Stimulated activated CD4-positive, alpha-beta T cell treated with anti-CD3 and anti-CD28 coated beads, Interleukin-2, amount 100 ng/mL, for 48 hours (primary cell): ENCODE results near the gene DDX47.
"Not testable (repeated sequence)": the region's sequence is repeated elsewhere in the genome, so short reads cannot be mapped to it uniquely, and the experiment has no call there.

Source experiments
- DNase-seq, 2 donors: peaks; one replicate each; pipeline ENCODE4 v3.0.0-alpha.2; 2020

Gene DDX47

GRCh38 chr12:12797794-12798152 lies 15.4 kb upstream of the DDX47 start:
- DNase-seq: no peak

GRCh38 chr12:12798480-12798879 lies 14.7 kb upstream of the DDX47 start:
- DNase-seq: no peak

GRCh38 chr12:12799163-12799920 lies 13.8 kb upstream of the DDX47 start:
- no peak for DNase-seq

GRCh38 chr12:12800406-12801180 lies 12.6 kb upstream of the DDX47 start:
- DNase-seq: no peak

- not testable (repeated sequence) for DNase-seq
Measured at GRCh38 chr12:12801656-12802055, 11.5 kb upstream of the DDX47 start.

GRCh38 chr12:12803186-12803585 lies 10.0 kb upstream of the DDX47 start:
- DNase-seq: peak in 1 of 2 donors; percentile 13

- DNase-seq: no peak
Measured at GRCh38 chr12:12804011-12804410, 9.1 kb upstream of the DDX47 start.

- no peak for DNase-seq
Measured at GRCh38 chr12:12804432-12804886, 8.7 kb upstream of the DDX47 start.

GRCh38 chr12:12806784-12807516 lies 6.2 kb upstream of the DDX47 start:
- DNase-seq: no peak

GRCh38 chr12:12807517-12807903 lies 5.6 kb upstream of the DDX47 start:
- not testable (repeated sequence) for DNase-seq

- DNase-seq: peak; percentile 23 to 46
Measured at GRCh38 chr12:12807970-12808702, 5.0 kb upstream of the DDX47 start.

GRCh38 chr12:12810553-12811021 lies 2.6 kb upstream of the DDX47 start:
- no peak for DNase-seq

GRCh38 chr12:12811343-12811742 lies 1.8 kb upstream of the DDX47 start:
- DNase-seq: no peak

- DNase-seq: no peak
Measured at GRCh38 chr12:12812174-12812573, 972 bp upstream of the DDX47 start.

GRCh38 chr12:12812618-12813119 lies 477 bp upstream of the DDX47 start:
- DNase-seq: no peak

GRCh38 chr12:12817616-12818015 lies 4.5 kb downstream of the DDX47 start:
- no peak for DNase-seq

GRCh38 chr12:12818701-12819100 lies 5.6 kb downstream of the DDX47 start:
- no peak for DNase-seq

GRCh38 chr12:12819221-12819620 lies 6.1 kb downstream of the DDX47 start:
- DNase-seq: no peak

- DNase-seq: no peak
Measured at GRCh38 chr12:12819752-12820311, 6.7 kb downstream of the DDX47 start.

GRCh38 chr12:12820376-12820775 lies 7.2 kb downstream of the DDX47 start:
- not testable (repeated sequence) for DNase-seq

GRCh38 chr12:12821975-12822374 lies 8.8 kb downstream of the DDX47 start:
- no peak for DNase-seq

GRCh38 chr12:12822886-12823285 lies 9.7 kb downstream of the DDX47 start:
- DNase-seq: no peak
